GM18870 (cell line): Measurements from ENCODE around the gene TTLL1.

ENCODE experiments used
- ATAC-seq: cut with Tn5 transposase; IDR thresholded peaks from one replicate; pipeline ENCODE4 v1.9.1; 2021; ENCODE audit warnings: moderate library complexity; ENCODE audit not compliant: unreplicated experiment

The TTLL1 gene

DNA sequence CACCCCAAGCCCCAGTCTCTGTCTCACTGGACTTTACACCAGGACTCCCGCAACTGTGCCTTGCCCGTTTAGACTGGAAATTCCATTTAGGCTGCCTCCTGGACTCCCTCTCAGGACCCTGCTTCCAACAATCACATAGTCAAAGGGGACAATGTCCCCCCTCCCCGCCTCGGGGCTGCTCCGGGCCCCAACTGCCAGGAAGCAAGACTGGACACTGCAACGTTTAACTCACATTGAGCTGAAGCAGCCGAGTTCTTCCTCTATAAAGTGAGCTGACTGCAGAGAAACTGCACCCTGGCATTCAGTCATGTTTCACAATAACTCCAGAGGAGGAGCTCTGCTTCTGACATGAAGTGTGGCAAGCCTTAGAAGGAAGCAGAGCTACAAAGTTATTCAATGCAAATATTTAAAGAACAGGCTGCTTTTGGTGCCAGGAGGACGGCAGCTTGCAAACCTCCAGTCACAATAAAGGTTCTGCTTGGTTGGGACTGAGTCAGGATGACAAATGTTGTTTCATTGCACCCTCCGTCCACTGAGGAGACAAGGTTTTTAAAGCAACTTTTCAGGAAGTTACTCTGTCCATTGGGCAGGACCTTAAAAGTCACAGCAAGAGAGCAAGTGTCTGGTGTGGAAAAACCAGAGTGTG lies 94.2 kb downstream of the TTLL1 start:
- ATAC-seq = no peak

DNA sequence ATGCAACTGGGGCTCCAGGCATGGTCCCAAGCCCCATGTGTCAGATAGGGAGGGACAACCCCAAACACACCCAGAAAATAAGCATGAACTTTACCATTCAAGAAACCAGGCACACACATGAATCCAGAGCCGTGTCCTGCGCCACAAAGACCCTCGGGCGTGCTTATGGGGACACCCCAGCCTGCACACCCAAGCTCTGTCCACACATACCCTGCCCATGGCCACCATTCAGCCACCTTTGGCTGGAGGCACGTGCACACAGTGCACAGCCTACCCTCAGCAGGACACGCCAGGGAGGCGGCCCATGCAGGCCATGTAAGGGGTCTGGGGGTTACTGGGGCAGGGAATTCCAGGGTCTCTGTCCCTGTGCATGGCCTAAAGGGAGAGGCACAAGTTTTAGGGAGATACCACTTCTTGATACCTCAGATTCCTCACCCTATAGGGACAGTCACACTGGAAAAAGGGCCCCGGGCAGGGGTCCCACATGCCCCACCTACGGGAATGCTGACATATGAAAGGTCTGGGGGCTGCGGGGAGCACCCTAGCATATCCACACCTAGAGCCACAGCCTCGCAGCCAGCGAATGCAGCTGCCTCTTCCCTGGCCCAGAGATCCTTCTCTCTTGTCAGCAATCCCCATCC lies 94.8 kb downstream of the TTLL1 start:
- no peak for ATAC-seq

DNA sequence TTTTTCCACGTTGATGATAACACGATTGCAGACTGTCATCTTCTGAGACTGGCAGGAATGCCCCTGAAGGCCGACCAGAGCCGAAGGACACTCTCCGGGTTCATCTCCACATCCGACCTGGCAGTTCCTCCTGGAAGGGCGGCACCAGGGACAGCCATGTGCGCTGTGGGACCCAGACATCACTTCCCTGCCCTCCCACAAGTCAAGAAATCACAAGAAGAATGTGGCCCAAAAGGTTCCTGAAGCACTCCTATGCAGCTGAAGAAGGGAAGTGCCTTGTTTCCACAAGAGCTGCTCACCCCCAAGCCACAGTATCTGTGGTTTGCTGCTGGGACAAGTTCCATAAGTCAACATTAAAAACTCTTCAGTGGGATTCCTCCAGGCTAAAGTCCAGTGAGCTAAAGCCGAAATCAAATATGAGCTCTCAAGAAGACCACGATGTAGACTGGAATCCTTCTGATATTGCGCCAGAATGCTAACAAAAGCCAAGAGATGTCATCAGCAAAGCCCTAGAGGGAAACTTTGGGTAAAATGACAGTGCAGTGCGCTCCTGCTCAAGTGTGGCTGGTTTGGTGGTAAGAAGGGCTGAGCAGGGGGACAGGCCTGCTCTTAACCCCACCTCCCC lies 95.4 kb downstream of the TTLL1 start:
- ATAC-seq = no peak

DNA sequence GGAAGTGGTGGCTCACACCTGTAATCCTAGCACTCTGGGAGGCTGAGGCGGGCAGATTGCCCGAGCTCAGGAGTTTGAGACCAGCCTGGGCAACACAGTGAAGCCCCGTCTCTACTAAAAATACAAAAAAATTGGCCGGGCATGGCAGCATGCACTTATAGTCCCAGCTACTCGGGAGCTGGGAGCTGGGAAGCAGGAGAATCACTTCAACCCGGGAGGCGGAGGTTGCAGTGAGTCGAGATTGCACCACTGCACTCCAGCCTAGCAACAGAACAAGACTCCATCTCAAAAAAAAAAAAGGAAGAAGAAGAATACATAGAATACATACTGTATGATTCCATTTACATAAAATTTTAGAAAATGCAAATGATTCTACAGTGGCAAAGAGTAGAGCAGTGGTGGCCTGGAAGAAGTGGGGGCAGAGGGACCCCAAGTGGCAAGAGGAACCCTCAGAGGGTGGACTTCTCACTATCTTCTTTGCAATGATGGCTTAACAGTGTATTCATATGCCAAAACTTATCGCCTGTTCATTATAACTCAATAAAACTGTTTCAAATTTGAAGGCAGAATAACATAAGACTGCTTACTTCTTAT lies 96.2 kb downstream of the TTLL1 start:
- no peak for ATAC-seq

DNA sequence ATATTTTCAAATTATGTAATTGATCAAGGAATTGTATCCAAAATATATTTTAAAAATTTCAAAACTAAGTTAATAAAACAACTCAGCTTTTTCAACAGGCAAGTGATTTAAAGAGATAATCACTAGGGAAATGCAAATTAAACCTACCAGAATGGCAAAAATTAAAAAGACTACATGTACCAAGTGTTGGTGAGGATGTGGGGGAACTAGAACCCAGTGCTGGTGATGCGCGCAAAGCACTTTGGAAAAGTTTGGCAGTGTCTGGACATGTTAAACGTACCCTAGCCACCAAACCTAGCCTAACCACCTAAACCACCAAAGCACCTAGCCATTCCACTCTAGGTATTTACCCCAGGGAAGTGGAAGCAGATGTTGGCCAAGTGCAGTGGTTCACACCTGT lies 97.1 kb downstream of the TTLL1 start:
- no peak for ATAC-seq

DNA sequence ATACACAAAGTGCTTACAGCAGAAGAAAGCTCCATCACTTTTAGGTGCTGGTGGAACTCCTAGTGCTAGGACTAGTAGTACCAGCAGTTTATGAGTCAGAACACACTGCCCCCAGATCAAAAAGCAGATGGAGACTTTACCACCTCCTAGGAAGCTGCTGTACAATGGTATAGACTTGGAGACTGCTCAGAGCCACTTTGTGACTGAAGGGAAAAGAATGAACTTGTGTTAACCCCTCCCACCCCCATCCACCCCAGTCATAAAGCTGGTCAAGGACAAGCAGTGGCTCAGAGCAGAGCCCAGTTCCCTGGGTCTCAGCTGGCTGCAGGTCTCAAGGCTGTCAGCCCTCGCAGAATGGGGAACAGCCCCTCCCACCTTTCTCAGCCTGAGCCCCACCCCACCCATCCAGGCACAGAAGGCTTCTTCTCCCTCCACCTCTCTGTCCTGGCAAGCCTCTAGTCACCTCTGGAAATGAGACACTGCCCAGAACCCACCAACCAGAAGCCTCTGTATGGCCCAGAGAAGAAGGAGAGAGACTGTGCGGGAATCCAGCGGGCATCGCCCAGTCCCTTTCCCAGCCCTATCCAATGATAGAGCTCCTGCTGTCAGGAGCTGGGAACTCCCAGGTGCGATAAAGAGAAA lies 98.1 kb downstream of the TTLL1 start:
- no peak for ATAC-seq

DNA sequence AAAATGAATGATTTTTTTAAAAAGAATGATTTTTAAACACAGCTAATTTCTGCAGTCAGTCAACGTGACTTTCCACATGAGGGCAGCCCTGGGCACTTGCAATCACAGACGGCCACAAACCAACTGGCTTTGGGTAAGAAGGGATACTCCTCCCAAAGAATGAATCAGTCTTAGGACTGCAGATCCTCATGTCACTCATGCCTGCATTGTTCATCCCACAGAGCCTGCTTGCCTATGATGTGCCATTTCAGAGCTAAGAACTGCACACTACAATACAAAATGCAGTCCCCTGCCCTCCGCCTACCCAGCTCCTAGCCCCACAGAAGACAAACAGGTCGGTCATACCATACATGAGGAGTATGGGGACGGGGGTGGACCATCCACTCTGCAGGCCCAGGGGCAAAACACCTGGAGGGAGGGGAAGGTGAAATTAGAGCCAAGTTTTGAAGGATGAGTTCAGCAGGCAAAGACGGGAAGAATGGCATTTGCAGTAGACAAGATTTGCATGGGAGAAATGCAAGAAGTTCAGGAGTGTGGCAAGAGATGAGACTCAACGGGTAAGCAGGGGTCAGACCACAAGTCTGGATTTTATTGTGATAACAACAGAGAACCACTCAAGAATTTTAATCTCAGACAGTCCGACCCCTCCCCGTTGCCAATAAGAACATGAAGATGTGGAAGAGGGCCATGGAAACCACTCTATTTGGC lies 98.9 kb downstream of the TTLL1 start:
- no peak for ATAC-seq
